ENCODE data around the gene CELSR2. TPM values are rescaled to one million over a fixed set of nuclear protein-coding genes. Genes with fewer than 3 reads are reported as not detected.

Gene CELSR2
- polyA plus RNA-seq, 1 donor (not counting 4 experiments of a cell fraction or from before 2014, with no cell fraction given): 7.3 TPM

DNA sequence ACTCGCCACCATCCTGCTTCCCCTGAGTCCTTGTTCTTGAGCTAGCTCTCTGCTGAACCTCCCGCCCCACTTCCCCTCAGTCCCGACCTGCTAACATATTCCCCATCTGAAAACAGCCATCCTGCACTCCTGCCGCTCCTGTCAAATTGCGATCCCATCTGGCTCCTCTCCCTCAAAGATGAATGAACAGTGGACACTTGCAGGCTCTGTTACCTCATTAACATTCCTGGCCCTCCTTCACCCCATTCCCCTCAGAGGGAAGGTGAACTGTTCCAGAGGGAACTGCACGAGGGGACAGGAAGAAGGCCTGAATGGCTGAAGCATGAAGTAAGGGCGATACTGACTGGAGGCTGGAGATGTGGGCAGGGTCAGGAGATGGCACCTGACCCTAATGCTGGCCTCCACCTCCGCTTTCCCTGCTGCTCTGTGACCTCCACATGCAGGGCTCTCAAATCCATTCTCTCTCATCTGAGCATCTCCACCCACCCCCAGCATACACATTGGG, 7.4 kb upstream of the CELSR2 start:
- Histone ChIP-seq H3K9ac (ENCODE audit: control insufficient read depth, extremely low read depth, insufficient read depth, low read length) (no peak overlapping the region), H3K27me3 (ENCODE audit: control insufficient read depth, extremely low read depth, insufficient read depth, low read length) (no peaks in the 10 kb centered on the region), H3K4me3 (ENCODE audit: control insufficient read depth in 2 of 3, extremely low read depth in 1 of 3, insufficient read depth in 2 of 3, low read depth in 1 of 3, low read length in 3 of 3) (no peak overlapping the region), H3K79me2 (ENCODE audit: control insufficient read depth, insufficient read depth, low read length) (no peaks in the 10 kb centered on the region), H3K36me3 (ENCODE audit: control insufficient read depth in 2 of 2, extremely low read depth in 1 of 2, insufficient read depth in 2 of 2, low read length in 2 of 2) (peaks cover 20 to 25% of the 10 kb centered on the region in 2 experiments), H2AFZ (ENCODE audit: control insufficient read depth, low read length) (no peak overlapping the region), H3K9me1 (ENCODE audit: control insufficient read depth, extremely low read depth, insufficient read depth, low read length) (peaks cover 3% of the 10 kb centered on the region), H4K20me1 (ENCODE audit: control insufficient read depth, extremely low read depth, insufficient read depth, low read length) (peaks cover 5% of the 10 kb centered on the region), H3K4me2 (ENCODE audit: control insufficient read depth, extremely low read depth, insufficient read depth, low read depth, low read length) (no peak overlapping the region), H3K4me1 (ENCODE audit: control insufficient read depth, extremely low read depth, insufficient read depth, low read length) (peaks cover 29% of the 10 kb centered on the region), H3K27ac (ENCODE audit: control insufficient read depth, insufficient read depth, low read length) (no peak overlapping the region), H3K9me3 (ENCODE audit: control insufficient read depth, low read depth, low read length) (no peaks in the 10 kb centered on the region)
- no peak for TF ChIP-seq EZH2 (IDR thresholded peaks at IDR 0.05; ENCODE audit: low read length)
- TF ChIP-seq CTCF (optimal IDR thresholded peaks at IDR 0.05 in 1 of 3, IDR thresholded peaks at IDR 0.05 in 1 of 3, conservative IDR thresholded peaks at IDR 0.05 in 1 of 3; ENCODE audit: extremely low read depth in 1 of 3, insufficient read depth in 2 of 3, low read length in 3 of 3): no peak
- dilution Hi-C loops (cut with MboI; ENCODE audit: extremely low pct_ligation_motif_present, low sequenced_read_pairs): no loop called here
- DNase-seq (ENCODE audit: low read depth, low spot score) (no peak), FAIRE-seq (no peak)

DNA sequence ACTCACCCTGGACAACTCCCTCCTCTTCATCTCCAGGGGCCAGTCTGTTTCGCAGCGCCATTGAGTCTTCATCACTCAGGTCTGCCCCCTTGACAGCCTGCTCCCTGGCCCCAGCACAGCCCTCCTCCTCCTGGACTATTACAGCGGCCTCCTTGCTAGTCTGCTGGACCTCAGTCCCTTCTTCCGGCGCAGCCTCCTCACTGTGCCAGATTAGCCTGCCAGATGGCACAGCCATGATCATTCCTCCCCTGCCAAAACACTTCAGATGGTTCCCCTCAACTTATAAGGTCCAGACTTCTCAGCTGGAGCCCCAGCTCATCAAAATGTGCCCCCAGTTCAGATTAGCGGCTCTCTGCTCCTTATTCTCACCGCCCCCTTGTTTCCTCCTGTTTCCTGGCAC, 7.0 kb upstream of the CELSR2 start:
- FAIRE-seq: no peak
- H2AFZ ChIP-seq (ENCODE audit: control insufficient read depth, low read length): no peak overlapping the region

More for the DNA sequence above, 7.0 kb upstream of the CELSR2 start:
- dilution Hi-C loops (cut with MboI; ENCODE audit: extremely low pct_ligation_motif_present, low sequenced_read_pairs): no loop called here
- no peak overlapping the region for H3K4me3 ChIP-seq (ENCODE audit: control insufficient read depth in 2 of 3, extremely low read depth in 1 of 3, insufficient read depth in 2 of 3, low read depth in 1 of 3, low read length in 3 of 3)
- peaks cover 5% of the 10 kb centered on the region for H4K20me1 ChIP-seq (ENCODE audit: control insufficient read depth, extremely low read depth, insufficient read depth, low read length)
- H3K27ac ChIP-seq (ENCODE audit: control insufficient read depth, insufficient read depth, low read length): no peak overlapping the region
- peaks cover 16 to 20% of the 10 kb centered on the region in 2 experiments for H3K36me3 ChIP-seq (ENCODE audit: control insufficient read depth in 2 of 2, extremely low read depth in 1 of 2, insufficient read depth in 2 of 2, low read length in 2 of 2)
- no peaks in the 10 kb centered on the region for H3K9me3 ChIP-seq (ENCODE audit: control insufficient read depth, low read depth, low read length)
- no peaks in the 10 kb centered on the region for H3K27me3 ChIP-seq (ENCODE audit: control insufficient read depth, extremely low read depth, insufficient read depth, low read length)
- no peaks in the 10 kb centered on the region for H3K79me2 ChIP-seq (ENCODE audit: control insufficient read depth, insufficient read depth, low read length)
- H3K4me2 ChIP-seq (ENCODE audit: control insufficient read depth, extremely low read depth, insufficient read depth, low read depth, low read length): no peak overlapping the region
- H3K9me1 ChIP-seq (ENCODE audit: control insufficient read depth, extremely low read depth, insufficient read depth, low read length): peaks cover 3% of the 10 kb centered on the region
- TF ChIP-seq EZH2 (IDR thresholded peaks at IDR 0.05; ENCODE audit: low read length) (no peak), CTCF (optimal IDR thresholded peaks at IDR 0.05 in 1 of 3, IDR thresholded peaks at IDR 0.05 in 1 of 3, conservative IDR thresholded peaks at IDR 0.05 in 1 of 3; ENCODE audit: extremely low read depth in 1 of 3, insufficient read depth in 2 of 3, low read length in 3 of 3) (no peak)
- no peak overlapping the region for H3K9ac ChIP-seq (ENCODE audit: control insufficient read depth, extremely low read depth, insufficient read depth, low read length)
- no peak for DNase-seq (ENCODE audit: low read depth, low spot score)
- peaks cover 29% of the 10 kb centered on the region for H3K4me1 ChIP-seq (ENCODE audit: control insufficient read depth, extremely low read depth, insufficient read depth, low read length)

Measured in keratinocyte (primary cell).